HCT116 (cell line): ENCODE results near the gene ANKRD60. TPM values are rescaled to one million over a fixed set of nuclear protein-coding genes. Genes with fewer than 3 reads are reported as not detected.

Source experiments
- ATAC-seq: fragments of 200-7000 bp; cut with Tn5 transposase; 2 replicates; pipeline ENCODE4 v1.9.1; 2020; ENCODE audit warnings: mild to moderate bottlenecking, moderate library complexity
- BruUV-seq: library from RNA; stranded (reverse); fragments of 400-500 nt; replicated peaks from 2 replicates; lab custom pipeline; 2021; lab: Mats Ljungman, UMichigan
- CTCF ChIA-PET: fragments of 300-600 bp; sonication (Branson Sonifier 250); formaldehyde crosslinking; loops from one replicate; lab custom pipeline; 2021; ENCODE audit warnings: antibody characterized with exemption; lab: Charles Lee
- POLR2A ChIA-PET: fragments of 300-600, 350-600 bp; sonication (Branson Sonifier 250); formaldehyde crosslinking; loops from one replicate; lab custom pipeline; 2021; ENCODE audit warnings: antibody characterized with exemption; lab: Charles Lee
- RAD21 ChIA-PET, 2 experiments: fragments of 300-600 bp; sonication (Branson Sonifier 250); formaldehyde crosslinking; loops; one replicate each; lab custom pipeline; 2023; ENCODE audit warnings: low total read pairs in 2 of 2; ENCODE audit not compliant: uncharacterized antibody in 2 of 2, unreplicated experiment in 2 of 2, low non-redundant PET in 1 of 2; lab: Charles Lee
- DNase-seq: peaks from one replicate; pipeline ENCODE4 v3.0.0-alpha.2; 2010; ENCODE audit warnings: low read depth, low spot score
- H2AFZ ChIP-seq: fragments of 200-600 bp; shearing (Covaris generic), sonication (generic); 2 replicates; pipeline ENCODE4 v1.6.1; 2017; ENCODE audit warnings: low read depth, mixed run types, mixed read lengths, antibody characterized with exemption, low read length; ENCODE audit not compliant: poor library complexity, severe bottlenecking
- H3K27ac ChIP-seq: 2 replicates; pipeline ENCODE4 v1.5.1; 2012; ENCODE audit warnings: low read depth, low read length
- H3K27me3 ChIP-seq: fragments of 200-600 bp; sonication (generic); 2 replicates; pipeline ENCODE4 v1.6.1; 2016; ENCODE audit warnings: mixed run types, low read length, mixed read lengths; ENCODE audit not compliant: insufficient read depth
- H3K36me3 ChIP-seq, 2 experiments: fragments of 200-500 bp in 1 of 2; fragments of 200-600 bp in 1 of 2; sonication (Bioruptor generic) in 1 of 2; sonication (generic) in 1 of 2; 2 replicates each; pipeline versions ENCODE4 v1.5.1 to v1.6.1; 2014 to 2016; ENCODE audit warnings: low read length in 2 of 2, inconsistent platforms in 1 of 2, mixed read lengths in 1 of 2, mixed run types in 1 of 2; ENCODE audit not compliant: insufficient read depth in 2 of 2, control insufficient read depth in 1 of 2
- H3K4me1 ChIP-seq, 2 experiments: fragments of 200-600 bp in 1 of 2; sonication (generic) in 1 of 2; 2 replicates each; pipeline versions ENCODE4 v1.5.1 to v1.6.1; 2012 to 2017; ENCODE audit warnings: low read length in 2 of 2, inconsistent platforms in 1 of 2, mild to moderate bottlenecking in 1 of 2, mixed read lengths in 1 of 2, mixed run types in 1 of 2, moderate library complexity in 1 of 2; ENCODE audit not compliant: insufficient read depth in 2 of 2, control insufficient read depth in 1 of 2
- H3K4me2 ChIP-seq: fragments of 200-600 bp; sonication (generic); 2 replicates; pipeline ENCODE4 v1.6.1; 2017; ENCODE audit warnings: mixed run types, low read length, mixed read lengths
- H3K4me3 ChIP-seq, 2 experiments: fragments of 200-600 bp in 1 of 2; sonication (generic) in 1 of 2; replicated peaks in 1 of 2; 2 replicates each; pipeline ENCODE4 v1.5.1; 2011 to 2016; ENCODE audit warnings: low read length in 2 of 2, control low read depth in 1 of 2, low read depth in 1 of 2, mild to moderate bottlenecking in 1 of 2, mixed read lengths in 1 of 2, mixed run types in 1 of 2
- H3K79me2 ChIP-seq: fragments of 200-600 bp; sonication (generic); 2 replicates; pipeline ENCODE4 v1.6.1; 2017; ENCODE audit warnings: mild to moderate bottlenecking, mixed run types, low read length, moderate library complexity, mixed read lengths; ENCODE audit not compliant: insufficient read depth
- H3K9ac ChIP-seq: fragments of 200-600 bp; sonication (generic); 2 replicates; pipeline ENCODE4 v1.6.1; 2016; ENCODE audit warnings: low read length, mixed read lengths
- H3K9me2 ChIP-seq: fragments of 200-600 bp; sonication (generic), shearing (Covaris generic); 2 replicates; pipeline ENCODE4 v1.6.1; 2017; ENCODE audit warnings: mixed run types, mild to moderate bottlenecking, moderate library complexity; ENCODE audit not compliant: insufficient read depth
- H3K9me3 ChIP-seq, 2 experiments: fragments of 200-500 bp in 1 of 2; fragments of 200-600 bp in 1 of 2; sonication (Bioruptor generic) in 1 of 2; sonication (generic) in 1 of 2; 2 replicates each; pipeline ENCODE4 v1.6.1; 2014 to 2017; ENCODE audit warnings: low read length in 2 of 2, mixed read lengths in 2 of 2, inconsistent platforms in 1 of 2, low read depth in 1 of 2, mild to moderate bottlenecking in 1 of 2, mixed run types in 1 of 2, moderate library complexity in 1 of 2; ENCODE audit not compliant: control insufficient read depth in 1 of 2, insufficient read depth in 1 of 2
- H4K20me1 ChIP-seq: fragments of 200-600 bp; sonication (generic), shearing (Covaris generic); 2 replicates; pipeline ENCODE4 v1.6.1; 2017; ENCODE audit warnings: mixed run types, mild to moderate bottlenecking, moderate library complexity; ENCODE audit not compliant: insufficient read depth
- ATF3 ChIP-seq: IDR thresholded peaks from 2 replicates; pipeline ENCODE4 v1.6.1; 2012
- CEBPB ChIP-seq: IDR thresholded peaks from 2 replicates; pipeline ENCODE4 v1.6.1; 2012; ENCODE audit warnings: low read depth
- CTCF ChIP-seq, 3 experiments: fragments of 200-600 bp in 1 of 3; sonication (generic) in 1 of 3; IDR thresholded peaks in 2 of 3; conservative IDR thresholded peaks in 1 of 3; 2 replicates each; pipeline ENCODE4 v1.5.1; 2012 to 2017; ENCODE audit warnings: low read depth in 2 of 3, low read length in 2 of 3, antibody characterized with exemption in 1 of 3, borderline replicate concordance in 1 of 3, control low read depth in 1 of 3, mild to moderate bottlenecking in 1 of 3, mixed read lengths in 1 of 3, mixed run types in 1 of 3, moderate library complexity in 1 of 3; ENCODE audit not compliant: insufficient read depth in 1 of 3
- EGR1 ChIP-seq: IDR thresholded peaks from 2 replicates; pipeline ENCODE4 v1.6.1; 2012; ENCODE audit warnings: low read depth
- ELF1 ChIP-seq: IDR thresholded peaks from 2 replicates; pipeline ENCODE4 v1.6.1; 2012; ENCODE audit warnings: low read depth, borderline replicate concordance
- EZH2 ChIP-seq: fragments of 200-600 bp; sonication (generic); IDR thresholded peaks from 2 replicates; pipeline ENCODE4 v1.6.1; 2017; ENCODE audit warnings: antibody characterized with exemption, mixed run types
- EZH2phosphoT487 ChIP-seq: fragments of 200-600 bp; IDR thresholded peaks from 2 replicates; pipeline ENCODE4 v1.6.1; 2018; ENCODE audit warnings: antibody characterized with exemption, borderline replicate concordance
- JUND ChIP-seq: IDR thresholded peaks from 2 replicates; pipeline ENCODE4 v1.6.1; 2012
- MAX ChIP-seq: IDR thresholded peaks from 2 replicates; pipeline ENCODE4 v1.6.1; 2012
- POLR2AphosphoS5 ChIP-seq: IDR thresholded peaks from 2 replicates; pipeline ENCODE4 v1.6.1; 2011; ENCODE audit warnings: mild to moderate bottlenecking, low read depth, low read length, moderate library complexity
- SP1 ChIP-seq: IDR thresholded peaks from 2 replicates; pipeline ENCODE4 v1.6.1; 2012; ENCODE audit warnings: low read depth
- SRF ChIP-seq: IDR thresholded peaks from 2 replicates; pipeline ENCODE4 v1.6.1; 2012; ENCODE audit warnings: low read depth
- TCF7L2 ChIP-seq: IDR thresholded peaks from 2 replicates; pipeline ENCODE4 v1.7.0; 2011; ENCODE audit warnings: borderline replicate concordance, inconsistent platforms; ENCODE audit not compliant: insufficient read depth, insufficient read length; ENCODE audit errors: extremely low read depth
- YY1 ChIP-seq: IDR thresholded peaks from 2 replicates; pipeline ENCODE4 v1.6.1; 2011; ENCODE audit warnings: low read length, low read depth, moderate library complexity, mild to moderate bottlenecking; ENCODE audit not compliant: insufficient replicate concordance; ENCODE audit errors: extremely low read depth
- ZBTB33 ChIP-seq: IDR thresholded peaks from 2 replicates; pipeline ENCODE4 v1.6.1; 2011; ENCODE audit warnings: mild to moderate bottlenecking, low read length, moderate library complexity; ENCODE audit not compliant: insufficient replicate concordance; ENCODE audit errors: extremely low read depth
- ZFX ChIP-seq: fragments of 450-650 bp; IDR thresholded peaks from 2 replicates; pipeline ENCODE4 v1.6.1; 2017
- ZNF274 ChIP-seq: fragments of 200-500 bp; sonication (Bioruptor generic); IDR thresholded peaks from 2 replicates; pipeline ENCODE4 v1.6.1; 2014; ENCODE audit warnings: mild to moderate bottlenecking, low read depth, low read length, inconsistent platforms
- intact Hi-C: fragments of 100-400 bp; cut with micrococcal nuclease; formaldehyde crosslinking; loops from 2 replicates; pipeline ENCODE4 v1.10.0; 2022
- total RNA-seq: library from RNA; stranded (reverse); gene quantifications from one replicate; pipeline ENCODE4 v1.2.1, GENCODE V29; 2021; ENCODE audit not compliant: unreplicated experiment

ANKRD60 gene
- total RNA-seq, 1 experiment from 2014 or later: not detected

- H3K79me2 ChIP-seq: no peaks in the 10 kb centered on the region
- peaks cover 13% of the 10 kb centered on the region; the same call in 1 of the 2 replicates for H3K27me3 ChIP-seq
- H3K4me3 ChIP-seq: no peak overlapping the region
- TF ChIP-seq MAX (no peak), ZFX (no peak), CTCF (IDR thresholded peaks at IDR 0.05 in 2 of 3, conservative IDR thresholded peaks at IDR 0.05 in 1 of 3; ENCODE audit: borderline replicate concordance in 1 of 3, insufficient read depth in 1 of 3, low read depth in 2 of 3, low read length in 2 of 3) (no peak), SP1 (no peak), EZH2phosphoT487 (no peak), EZH2 (no peak), ZBTB33 (no peak), JUND (no peak), EGR1 (no peak), ELF1 (no peak), YY1 (no peak), ZNF274 (no peak), SRF (no peak), ATF3 (no peak), TCF7L2 (no peak), POLR2AphosphoS5 (no peak), CEBPB (no peak)
- TF ChIP-seq, all 23 proteins: peak for 0
- Histone ChIP-seq H2AFZ (no peak overlapping the region), H3K9ac (no peak overlapping the region), H4K20me1 (no peaks in the 10 kb centered on the region), H3K9me2 (no peaks in the 10 kb centered on the region), H3K4me1 (no peaks in the 10 kb centered on the region), H3K36me3 (no peaks in the 10 kb centered on the region), H3K27ac (no peak overlapping the region), H3K9me3 (no peaks in the 10 kb centered on the region), H3K4me2 (no peak overlapping the region)
- DNase-seq: no peak
- intact Hi-C loops: no loop called here
- ChIA-PET CTCF (no interaction called here), RAD21 (no interaction called here), POLR2A (no interaction called here)
- ATAC-seq: no peak
- no TSS peak for BruUV-seq
Observed at GRCh38 chr20:58196402-58197184, 31.9 kb downstream of the ANKRD60 start.
